Adrenal gland (tissue), 5 donors: ENCODE data around the gene GGN.

Source experiments
- POLR2A ChIP-seq, 2 donors: fragments of 450-650 bp; IDR thresholded peaks; one replicate each; pipeline ENCODE4 v1.6.1; 2017; ENCODE audit warnings: antibody characterized with exemption in 2 of 2, mild to moderate bottlenecking in 2 of 2, moderate library complexity in 1 of 2
- TF ChIP-seq, protein P1 (sequence below), 6 experiments: fragments of 450-650 bp in 4 of 6; fragments of 200-600 bp in 2 of 6; sonication (generic) in 1 of 6; IDR thresholded peaks; 1 replicate in 5 of 6; 2 replicates in 1 of 6; pipeline versions ENCODE4 v1.5.1 to v1.8.0; 2016 to 2021; ENCODE audit warnings: antibody characterized with exemption in 6 of 6, mild to moderate bottlenecking in 2 of 6, moderate library complexity in 1 of 6
- donor health status: DM: no; HTN: no; CAD: no.

- TF ChIP-seq, protein P1, sequence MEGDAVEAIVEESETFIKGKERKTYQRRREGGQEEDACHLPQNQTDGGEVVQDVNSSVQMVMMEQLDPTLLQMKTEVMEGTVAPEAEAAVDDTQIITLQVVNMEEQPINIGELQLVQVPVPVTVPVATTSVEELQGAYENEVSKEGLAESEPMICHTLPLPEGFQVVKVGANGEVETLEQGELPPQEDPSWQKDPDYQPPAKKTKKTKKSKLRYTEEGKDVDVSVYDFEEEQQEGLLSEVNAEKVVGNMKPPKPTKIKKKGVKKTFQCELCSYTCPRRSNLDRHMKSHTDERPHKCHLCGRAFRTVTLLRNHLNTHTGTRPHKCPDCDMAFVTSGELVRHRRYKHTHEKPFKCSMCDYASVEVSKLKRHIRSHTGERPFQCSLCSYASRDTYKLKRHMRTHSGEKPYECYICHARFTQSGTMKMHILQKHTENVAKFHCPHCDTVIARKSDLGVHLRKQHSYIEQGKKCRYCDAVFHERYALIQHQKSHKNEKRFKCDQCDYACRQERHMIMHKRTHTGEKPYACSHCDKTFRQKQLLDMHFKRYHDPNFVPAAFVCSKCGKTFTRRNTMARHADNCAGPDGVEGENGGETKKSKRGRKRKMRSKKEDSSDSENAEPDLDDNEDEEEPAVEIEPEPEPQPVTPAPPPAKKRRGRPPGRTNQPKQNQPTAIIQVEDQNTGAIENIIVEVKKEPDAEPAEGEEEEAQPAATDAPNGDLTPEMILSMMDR (IDR thresholded peaks at IDR 0.05), result no peak
- no peak for TF ChIP-seq POLR2A (IDR thresholded peaks at IDR 0.05)
These were observed 34.6 kb upstream of the GGN start for GRCh38 chr19:38422438-38422837.
